Rectal smooth muscle tissue (tissue), 1 donor: Measurements from ENCODE around the gene ATP2B2.

Experiments
- H3K27ac ChIP-seq: one replicate; pipeline ENCODE4 v1.7.0; 2013; ENCODE audit warnings: low read depth, low read length, inconsistent platforms
- H3K27me3 ChIP-seq: one replicate; pipeline ENCODE4 v1.7.0; 2013; ENCODE audit warnings: low read length; ENCODE audit not compliant: control insufficient read depth, insufficient read depth
- H3K36me3 ChIP-seq: one replicate; pipeline ENCODE4 v1.7.0; 2013; ENCODE audit warnings: low read length; ENCODE audit not compliant: control insufficient read depth, insufficient read depth
- H3K4me1 ChIP-seq: one replicate; pipeline ENCODE4 v1.7.0; 2013; ENCODE audit warnings: low read length; ENCODE audit not compliant: control insufficient read depth, insufficient read depth
- H3K4me3 ChIP-seq: one replicate; pipeline ENCODE4 v1.7.0; 2013; ENCODE audit warnings: low read length
- H3K9ac ChIP-seq: one replicate; pipeline ENCODE4 v1.7.0; 2013; ENCODE audit warnings: low read length

The ATP2B2 gene

GRCh38 chr3:10377148-10377725 lies 128.1 kb downstream of the ATP2B2 start:
- no peaks in the 10 kb centered on the region for H3K27me3 ChIP-seq
- H3K36me3 ChIP-seq, result no peaks in the 10 kb centered on the region
- no peak overlapping the region for H3K4me3 ChIP-seq
- no peak overlapping the region for H3K9ac ChIP-seq
- no peak overlapping the region for H3K27ac ChIP-seq
- no peaks in the 10 kb centered on the region for H3K4me1 ChIP-seq

GRCh38 chr3:10376353-10376752 lies 129.0 kb downstream of the ATP2B2 start:
- no peak overlapping the region for H3K27ac ChIP-seq
- H3K9ac ChIP-seq, result no peak overlapping the region
- no peak overlapping the region for H3K4me3 ChIP-seq
- no peaks in the 10 kb centered on the region for H3K27me3 ChIP-seq
- H3K4me1 ChIP-seq, result no peaks in the 10 kb centered on the region
- no peaks in the 10 kb centered on the region for H3K36me3 ChIP-seq

DNA sequence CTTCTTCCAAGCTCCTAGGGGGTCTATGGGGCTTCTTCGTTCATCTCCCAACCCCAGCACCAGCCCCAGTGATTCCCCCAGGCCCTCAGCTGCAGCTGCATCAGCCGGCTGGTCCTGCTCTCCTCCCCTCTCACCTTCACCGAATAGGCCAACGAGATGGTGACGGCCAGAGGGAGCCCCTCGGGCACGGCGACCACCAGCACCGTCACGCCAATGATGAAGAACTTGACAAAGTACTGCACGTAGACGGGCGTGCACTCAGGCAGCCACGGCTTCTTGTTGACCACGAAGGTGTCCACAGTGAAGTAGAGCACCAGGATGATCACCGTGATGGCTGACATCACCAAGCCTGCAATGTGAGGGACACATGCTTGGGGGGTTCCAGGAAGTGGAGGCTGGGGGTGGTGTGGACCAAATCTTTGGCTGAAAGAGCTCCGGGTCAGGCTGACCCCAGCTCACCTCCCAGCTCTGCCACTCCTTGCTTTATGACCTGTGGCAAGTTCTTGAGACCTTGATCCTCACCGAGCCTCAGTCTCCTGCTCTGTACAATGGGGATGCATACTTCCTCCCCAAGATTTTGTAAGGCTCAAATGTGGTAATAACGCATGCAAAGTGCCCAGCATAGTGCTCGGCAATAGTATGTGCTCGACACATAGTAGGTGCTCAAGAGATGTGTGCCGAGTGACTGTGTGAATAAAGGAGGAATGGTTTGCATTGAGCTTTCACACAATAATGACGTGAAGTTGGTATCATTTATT lies 129.9 kb downstream of the ATP2B2 start:
- Histone ChIP-seq H3K27me3 (no peaks in the 10 kb centered on the region), H3K4me3 (no peak overlapping the region), H3K4me1 (no peaks in the 10 kb centered on the region), H3K9ac (no peak overlapping the region), H3K36me3 (no peaks in the 10 kb centered on the region), H3K27ac (no peak overlapping the region)

DNA sequence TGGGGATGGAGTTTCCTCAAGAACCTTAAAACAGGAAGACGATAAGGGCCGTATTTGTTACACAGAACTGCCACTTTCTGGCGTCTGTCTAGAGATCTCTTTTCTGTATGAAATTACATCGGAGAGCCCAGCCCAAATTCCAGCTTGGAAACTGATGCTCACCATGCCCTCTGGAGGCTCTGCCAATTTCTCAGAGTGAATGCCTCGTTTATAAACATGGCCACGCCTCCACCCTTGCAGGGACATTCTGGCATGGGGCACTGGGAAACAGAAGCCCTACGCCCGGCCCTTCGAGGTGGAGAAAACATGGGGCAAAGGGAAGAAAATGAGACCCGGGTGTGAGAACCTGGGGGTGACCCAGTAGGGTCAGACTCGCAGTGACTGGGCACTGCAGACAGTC lies 131.1 kb downstream of the ATP2B2 start:
- no peak overlapping the region for H3K4me3 ChIP-seq
- no peaks in the 10 kb centered on the region for H3K27me3 ChIP-seq
- no peaks in the 10 kb centered on the region for H3K36me3 ChIP-seq
- no peak overlapping the region for H3K9ac ChIP-seq
- H3K27ac ChIP-seq, result no peak overlapping the region
- no peaks in the 10 kb centered on the region for H3K4me1 ChIP-seq

DNA sequence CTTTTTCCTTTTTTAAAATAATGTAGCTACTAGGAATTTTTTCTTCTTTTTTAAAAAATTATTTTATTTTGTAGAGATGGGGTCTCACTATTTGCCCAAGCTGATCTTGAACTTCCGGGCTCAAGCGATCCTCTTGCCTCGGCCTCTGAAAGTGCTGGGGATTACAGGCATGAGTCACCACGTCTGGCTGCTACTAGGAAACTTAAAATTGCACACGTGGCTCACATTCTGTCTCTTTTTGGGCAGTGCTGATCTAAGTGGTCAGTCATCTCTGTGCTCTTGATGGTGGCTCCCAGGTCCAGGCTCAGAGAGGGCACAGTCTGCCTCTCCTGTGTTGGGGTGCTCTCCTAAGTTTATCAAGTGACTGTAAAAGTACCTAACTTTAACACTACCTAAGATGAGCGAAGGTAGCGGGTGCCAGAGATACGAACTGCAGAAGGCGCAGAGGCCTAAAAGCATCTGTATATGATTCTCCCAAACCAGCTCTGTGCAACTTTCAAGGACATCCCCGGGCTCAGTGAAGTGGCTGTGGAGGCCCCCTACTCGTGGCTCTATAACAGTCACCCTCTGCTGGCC lies 131.6 kb downstream of the ATP2B2 start:
- Histone ChIP-seq H3K27ac (no peak overlapping the region), H3K36me3 (no peaks in the 10 kb centered on the region), H3K9ac (no peak overlapping the region), H3K4me1 (no peaks in the 10 kb centered on the region), H3K4me3 (no peak overlapping the region), H3K27me3 (no peaks in the 10 kb centered on the region)

DNA sequence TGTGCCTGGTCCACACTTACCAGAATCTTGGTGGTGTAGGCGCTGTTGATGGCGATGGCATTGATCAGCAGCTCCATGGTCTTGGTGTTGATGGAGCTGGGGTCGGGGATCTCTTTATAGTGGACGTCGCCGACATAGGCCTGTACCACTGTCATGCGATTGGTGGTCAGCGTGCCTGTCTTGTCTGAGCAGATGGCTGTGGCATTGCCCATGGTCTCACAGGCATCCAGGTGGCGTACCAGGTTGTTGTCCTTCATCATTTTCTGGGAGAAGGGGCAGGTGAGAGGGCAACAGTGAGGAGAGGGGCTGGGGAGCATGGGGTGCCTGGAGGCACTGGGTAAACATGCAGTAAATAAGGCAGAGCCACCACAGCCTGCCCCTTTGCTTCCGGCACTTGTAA lies 133.6 kb downstream of the ATP2B2 start:
- Histone ChIP-seq H3K36me3 (no peaks in the 10 kb centered on the region), H3K27me3 (no peaks in the 10 kb centered on the region), H3K4me3 (no peak overlapping the region), H3K4me1 (no peaks in the 10 kb centered on the region), H3K9ac (no peak overlapping the region), H3K27ac (no peak overlapping the region)

GRCh38 chr3:10371167-10371566 lies 134.2 kb downstream of the ATP2B2 start:
- Histone ChIP-seq H3K4me3 (no peak overlapping the region), H3K4me1 (no peaks in the 10 kb centered on the region), H3K27me3 (no peaks in the 10 kb centered on the region), H3K9ac (no peak overlapping the region), H3K36me3 (no peaks in the 10 kb centered on the region), H3K27ac (no peak overlapping the region)

GRCh38 chr3:10370429-10370828 lies 135.0 kb downstream of the ATP2B2 start:
- Histone ChIP-seq H3K27ac (no peak overlapping the region), H3K9ac (no peak overlapping the region), H3K4me3 (no peak overlapping the region), H3K36me3 (no peaks in the 10 kb centered on the region), H3K27me3 (no peaks in the 10 kb centered on the region), H3K4me1 (no peaks in the 10 kb centered on the region)

- no peak overlapping the region for H3K4me3 ChIP-seq
- no peaks in the 10 kb centered on the region for H3K4me1 ChIP-seq
- H3K27ac ChIP-seq, result no peak overlapping the region
- no peaks in the 10 kb centered on the region for H3K36me3 ChIP-seq
- no peak overlapping the region for H3K9ac ChIP-seq
- no peaks in the 10 kb centered on the region for H3K27me3 ChIP-seq
Measured at GRCh38 chr3:10368512-10368911, 136.9 kb downstream of the ATP2B2 start.

DNA sequence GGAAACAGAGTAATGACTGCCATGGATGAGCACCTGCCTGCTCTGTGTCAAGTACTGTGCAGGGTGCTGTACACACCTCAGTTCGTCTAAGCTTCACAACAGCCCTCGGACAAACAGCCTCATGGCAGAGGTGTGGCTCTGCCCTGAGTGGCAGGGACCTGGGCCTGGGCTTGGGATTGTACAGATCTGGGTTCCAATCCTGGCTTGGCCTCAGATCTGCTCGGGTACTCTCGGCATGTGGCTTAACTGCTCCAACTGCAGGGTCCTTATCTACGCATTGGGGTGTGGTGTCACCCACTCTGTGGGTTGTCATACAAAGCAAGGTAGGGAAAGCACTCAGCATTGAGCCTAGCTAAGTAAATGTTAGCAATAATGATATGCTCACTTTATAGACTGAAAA lies 137.9 kb downstream of the ATP2B2 start:
- Histone ChIP-seq H3K36me3 (no peaks in the 10 kb centered on the region), H3K27me3 (no peaks in the 10 kb centered on the region), H3K27ac (no peak overlapping the region), H3K9ac (no peak overlapping the region), H3K4me1 (no peaks in the 10 kb centered on the region), H3K4me3 (no peak overlapping the region)

- Histone ChIP-seq H3K9ac (no peak overlapping the region), H3K27ac (no peak overlapping the region), H3K27me3 (no peaks in the 10 kb centered on the region), H3K4me3 (no peak overlapping the region), H3K36me3 (no peaks in the 10 kb centered on the region), H3K4me1 (no peaks in the 10 kb centered on the region)
Measured at GRCh38 chr3:10366651-10367101, 138.7 kb downstream of the ATP2B2 start.

DNA sequence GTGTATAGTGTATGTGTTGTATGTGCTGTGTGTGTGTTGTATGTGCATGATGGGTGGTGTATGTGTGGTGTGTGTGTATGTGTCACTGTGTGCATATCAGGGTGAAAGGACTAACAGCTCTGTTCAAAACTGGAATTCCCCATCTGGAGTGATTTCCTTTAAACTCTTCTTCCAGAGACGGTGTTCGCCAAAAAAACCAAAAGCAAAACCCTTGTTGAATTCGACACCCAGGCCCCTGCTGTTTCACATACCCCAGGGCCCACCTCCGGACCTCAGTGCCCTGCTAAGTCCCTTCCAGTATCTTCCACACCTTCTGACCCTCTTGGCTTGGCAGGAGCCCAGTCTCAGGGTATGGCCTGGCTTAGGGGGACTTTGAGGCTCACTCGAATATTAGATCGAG lies 139.6 kb downstream of the ATP2B2 start:
- no peaks in the 10 kb centered on the region for H3K27me3 ChIP-seq
- H3K36me3 ChIP-seq, result no peaks in the 10 kb centered on the region
- H3K4me3 ChIP-seq, result no peak overlapping the region
- H3K27ac ChIP-seq, result no peak overlapping the region
- no peak overlapping the region for H3K9ac ChIP-seq
- no peaks in the 10 kb centered on the region for H3K4me1 ChIP-seq

GRCh38 chr3:10365316-10365715 lies 140.1 kb downstream of the ATP2B2 start:
- H3K4me1 ChIP-seq, result no peaks in the 10 kb centered on the region
- H3K9ac ChIP-seq, result no peak overlapping the region
- no peaks in the 10 kb centered on the region for H3K36me3 ChIP-seq
- no peak overlapping the region for H3K27ac ChIP-seq
- no peaks in the 10 kb centered on the region for H3K27me3 ChIP-seq
- no peak overlapping the region for H3K4me3 ChIP-seq
